Measurements from ENCODE around the gene NUCKS1. TPM values are rescaled to one million over a fixed set of nuclear protein-coding genes. Genes with fewer than 3 reads are reported as not detected.

NUCKS1 gene
- total and polyA plus RNA-seq, 10 of the 15 experiments (the other 5 are each of a cell fraction or from before 2014, with no cell fraction given): 40.5 to 135 (median 55.5) TPM

- no peak for ATAC-seq
- Histone ChIP-seq H3K4me1 (ENCODE audit: control insufficient read depth, insufficient read depth, low read length) (no peaks in the 10 kb centered on the region), H3K27me3 (replicated peaks in 1 of 2; ENCODE audit: control insufficient read depth in 2 of 2, insufficient read depth in 2 of 2, low read length in 1 of 2) (no peaks in the 10 kb centered on the region), H3K36me3 (ENCODE audit: control insufficient read depth in 2 of 2, insufficient read depth in 2 of 2, low read length in 1 of 2) (peaks cover 0 to 5% of the 10 kb centered on the region in 2 experiments; a peak in 2 of 4 replicates), H2AFZ (ENCODE audit: control insufficient read depth, low read depth, low read length) (no peak overlapping the region), H3K9me3 (replicated peaks; ENCODE audit: control insufficient read depth, insufficient read depth, low read length) (no peaks in the 10 kb centered on the region), H3K27ac (ENCODE audit: control insufficient read depth, insufficient read depth) (no peak overlapping the region), H3K4me2 (ENCODE audit: control insufficient read depth, insufficient read depth) (no peak overlapping the region), H3K79me2 (ENCODE audit: control insufficient read depth, insufficient read depth, low read length) (no peaks in the 10 kb centered on the region), H4K20me1 (ENCODE audit: control insufficient read depth, insufficient read depth) (no peaks in the 10 kb centered on the region), H3K9ac (ENCODE audit: control insufficient read depth, insufficient read depth, low read length) (no peak overlapping the region), H3K4me3 (no peak overlapping the region)
- SMC1A ChIA-PET (ENCODE audit: uncharacterized antibody, unreplicated experiment): interaction anchor here (0.7 to 19.5 kb wide), 4 partner anchors 18 to 115 kb away, joined by 3 to 1008 read pairs (median 81); no protein-coding TSS in a partner anchor
- in situ Hi-C loops (cut with MboI): loop anchor here (5.0 kb wide), 1 partner anchor 45 kb away; no protein-coding TSS in a partner anchor
- no TSS peak for BruUV-seq (replicated peaks)
- intact Hi-C loops (cut with micrococcal nuclease; ENCODE audit: unreplicated experiment): no loop called here
- WGBS (ENCODE audit: insufficient coverage, insufficient replicate concordance, low lambda C conversion rate, missing lambda C conversion rate): 96% methylated on average over 6 of the region's 6 CpGs
- no peak for FAIRE-seq
- RAD21 ChIA-PET (ENCODE audit: unreplicated experiment): interaction anchor here (0.8 to 10.5 kb wide), 4 partner anchors 28 to 212 kb away, joined by 3 to 538 read pairs (median 98); no protein-coding TSS in a partner anchor
- no peak for DNase-seq (ENCODE audit: low read depth, low spot score)
- POLR2A ChIA-PET: interaction anchor here (10.1 kb wide), 1 partner anchor 39 kb away, joined by 89 read pairs; no protein-coding TSS in a partner anchor
- CTCF ChIA-PET: interaction anchor here (1.0 to 16.5 kb wide), 6 partner anchors 9 to 270 kb away, joined by 3 to 1339 read pairs (median 4); partner anchors contain the start of gene SLC45A3
- TF ChIP-seq, protein P1, sequence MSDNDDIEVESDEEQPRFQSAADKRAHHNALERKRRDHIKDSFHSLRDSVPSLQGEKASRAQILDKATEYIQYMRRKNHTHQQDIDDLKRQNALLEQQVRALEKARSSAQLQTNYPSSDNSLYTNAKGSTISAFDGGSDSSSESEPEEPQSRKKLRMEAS (IDR thresholded peaks at IDR 0.05; ENCODE audit: low read depth, low read length): no peak
- TF ChIP-seq E2F4 (IDR thresholded peaks at IDR 0.05; ENCODE audit: low read depth, low read length): no peak
- TF ChIP-seq WRNIP1 (IDR thresholded peaks at IDR 0.05; ENCODE audit: borderline replicate concordance, low read depth, low read length): no peak
- no peak for TF ChIP-seq NBN (IDR thresholded peaks at IDR 0.05)
- TF ChIP-seq SMAD1 (IDR thresholded peaks at IDR 0.05; ENCODE audit: low read depth, partially characterized antibody): no peak
- TF ChIP-seq, protein P2, sequence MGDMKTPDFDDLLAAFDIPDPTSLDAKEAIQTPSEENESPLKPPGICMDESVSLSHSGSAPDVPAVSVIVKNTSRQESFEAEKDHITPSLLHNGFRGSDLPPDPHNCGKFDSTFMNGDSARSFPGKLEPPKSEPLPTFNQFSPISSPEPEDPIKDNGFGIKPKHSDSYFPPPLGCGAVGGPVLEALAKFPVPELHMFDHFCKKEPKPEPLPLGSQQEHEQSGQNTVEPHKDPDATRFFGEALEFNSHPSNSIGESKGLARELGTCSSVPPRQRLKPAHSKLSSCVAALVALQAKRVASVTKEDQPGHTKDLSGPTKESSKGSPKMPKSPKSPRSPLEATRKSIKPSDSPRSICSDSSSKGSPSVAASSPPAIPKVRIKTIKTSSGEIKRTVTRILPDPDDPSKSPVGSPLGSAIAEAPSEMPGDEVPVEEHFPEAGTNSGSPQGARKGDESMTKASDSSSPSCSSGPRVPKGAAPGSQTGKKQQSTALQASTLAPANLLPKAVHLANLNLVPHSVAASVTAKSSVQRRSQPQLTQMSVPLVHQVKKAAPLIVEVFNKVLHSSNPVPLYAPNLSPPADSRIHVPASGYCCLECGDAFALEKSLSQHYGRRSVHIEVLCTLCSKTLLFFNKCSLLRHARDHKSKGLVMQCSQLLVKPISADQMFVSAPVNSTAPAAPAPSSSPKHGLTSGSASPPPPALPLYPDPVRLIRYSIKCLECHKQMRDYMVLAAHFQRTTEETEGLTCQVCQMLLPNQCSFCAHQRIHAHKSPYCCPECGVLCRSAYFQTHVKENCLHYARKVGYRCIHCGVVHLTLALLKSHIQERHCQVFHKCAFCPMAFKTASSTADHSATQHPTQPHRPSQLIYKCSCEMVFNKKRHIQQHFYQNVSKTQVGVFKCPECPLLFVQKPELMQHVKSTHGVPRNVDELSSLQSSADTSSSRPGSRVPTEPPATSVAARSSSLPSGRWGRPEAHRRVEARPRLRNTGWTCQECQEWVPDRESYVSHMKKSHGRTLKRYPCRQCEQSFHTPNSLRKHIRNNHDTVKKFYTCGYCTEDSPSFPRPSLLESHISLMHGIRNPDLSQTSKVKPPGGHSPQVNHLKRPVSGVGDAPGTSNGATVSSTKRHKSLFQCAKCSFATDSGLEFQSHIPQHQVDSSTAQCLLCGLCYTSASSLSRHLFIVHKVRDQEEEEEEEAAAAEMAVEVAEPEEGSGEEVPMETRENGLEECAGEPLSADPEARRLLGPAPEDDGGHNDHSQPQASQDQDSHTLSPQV (IDR thresholded peaks at IDR 0.05): no peak
- TF ChIP-seq HDGF (IDR thresholded peaks at IDR 0.05): no peak
- TF ChIP-seq, protein P3, sequence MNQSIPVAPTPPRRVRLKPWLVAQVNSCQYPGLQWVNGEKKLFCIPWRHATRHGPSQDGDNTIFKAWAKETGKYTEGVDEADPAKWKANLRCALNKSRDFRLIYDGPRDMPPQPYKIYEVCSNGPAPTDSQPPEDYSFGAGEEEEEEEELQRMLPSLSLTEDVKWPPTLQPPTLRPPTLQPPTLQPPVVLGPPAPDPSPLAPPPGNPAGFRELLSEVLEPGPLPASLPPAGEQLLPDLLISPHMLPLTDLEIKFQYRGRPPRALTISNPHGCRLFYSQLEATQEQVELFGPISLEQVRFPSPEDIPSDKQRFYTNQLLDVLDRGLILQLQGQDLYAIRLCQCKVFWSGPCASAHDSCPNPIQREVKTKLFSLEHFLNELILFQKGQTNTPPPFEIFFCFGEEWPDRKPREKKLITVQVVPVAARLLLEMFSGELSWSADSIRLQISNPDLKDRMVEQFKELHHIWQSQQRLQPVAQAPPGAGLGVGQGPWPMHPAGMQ (IDR thresholded peaks at IDR 0.05; ENCODE audit: borderline replicate concordance): no peak
- no peak for TF ChIP-seq SMAD5 (IDR thresholded peaks at IDR 0.05; ENCODE audit: low read depth)
- no peak for TF ChIP-seq MYC (IDR thresholded peaks at IDR 0.05; ENCODE audit: insufficient read depth, insufficient read length, insufficient replicate concordance, low read length, severe bottlenecking)
- no peak for TF ChIP-seq PAX8 (IDR thresholded peaks at IDR 0.05)
Observed at GRCh38 chr1:205706601-205707502, 43.1 kb downstream of the NUCKS1 start.

Data from GM12878 (cell line).